Memory B cell (primary cell): ENCODE results near the gene EXO5.
A peak's percentile ranks its signal among the peaks of the same experiment; 100 is the strongest.
"Not testable (repeated sequence)": the region's sequence is repeated elsewhere in the genome, so short reads cannot be mapped to it uniquely, and the experiment has no call there.

Experiments
- ATAC-seq: fragments of 150-1000 bp; cut with Tn5 transposase; 2 replicates; pipeline ENCODE4 v1.10.0; 2021; ENCODE audit warnings: low read depth, mild to moderate bottlenecking, moderate library complexity
- DNase-seq, 2 donors: peaks; one replicate each; pipeline ENCODE4 v3.0.0; 2022; ENCODE audit warnings: low spot score in 2 of 2
- H3K27ac Mint-ChIP-seq: one replicate; pipeline ENCODE4 v1.8.0; 2022; ENCODE audit warnings: mild to moderate bottlenecking, moderate library complexity, mixed read lengths
- H3K27me3 Mint-ChIP-seq: one replicate; pipeline ENCODE4 v1.8.0; 2022; ENCODE audit warnings: mixed read lengths
- H3K36me3 Mint-ChIP-seq: one replicate; pipeline ENCODE4 v1.8.0; 2022; ENCODE audit warnings: mild to moderate bottlenecking, mixed read lengths
- H3K4me1 Mint-ChIP-seq: one replicate; pipeline ENCODE4 v1.8.0; 2022; ENCODE audit warnings: mixed read lengths
- H3K4me3 Mint-ChIP-seq: one replicate; pipeline ENCODE4 v1.8.0; 2022; ENCODE audit warnings: mild to moderate bottlenecking, moderate library complexity, mixed read lengths
- H3K9me3 Mint-ChIP-seq: one replicate; pipeline ENCODE4 v1.8.0; 2022; ENCODE audit warnings: mixed read lengths

EXO5 gene

DNA sequence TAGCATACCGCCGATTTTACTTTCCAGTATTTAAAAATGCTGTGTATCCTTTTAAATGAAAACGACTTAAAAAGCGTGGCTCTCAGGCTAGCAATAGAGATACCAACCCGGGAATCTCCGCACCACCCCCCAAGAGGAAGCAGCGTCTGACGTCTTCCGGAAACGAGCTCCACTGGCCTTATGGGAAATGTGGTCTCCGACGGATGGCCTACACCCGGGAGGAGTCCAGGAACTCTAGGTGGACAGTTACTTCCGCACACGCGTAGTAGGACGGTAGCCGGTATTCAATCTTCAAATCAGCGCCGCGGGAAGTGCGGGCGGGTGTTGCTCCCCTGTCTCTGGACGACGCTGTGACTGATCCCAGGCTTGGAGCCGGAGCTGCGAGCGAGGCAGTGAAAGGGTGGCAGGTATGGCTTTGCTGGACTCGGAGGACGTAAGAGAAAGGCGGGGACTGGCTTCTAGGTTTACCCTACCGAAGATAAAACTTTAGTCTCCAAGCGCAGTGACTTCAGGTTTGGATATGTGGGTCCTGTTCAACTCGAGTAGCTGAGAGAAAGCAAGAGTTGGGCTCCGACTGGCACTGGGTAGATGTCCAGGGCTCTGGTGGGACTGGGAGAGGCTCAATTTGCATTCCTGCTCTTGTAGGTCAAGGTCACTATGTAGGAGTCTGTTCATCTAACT, 23.0 kb downstream of the EXO5 start, which contains the start of gene ZNF684:
Gene ZNF684 (plus strand): TSS at position 257 of the 681 bp plus-strand sequence. CDS start 1,530 bp downstream, outside the sequence.
- DNase-seq: peak; percentile 59 to 67
- H3K4me3 Mint-ChIP-seq: peak within 1 kb of the TSS; percentile 97
- peaks cover 3% of the 10 kb centered on the region for H3K36me3 Mint-ChIP-seq
- H3K9me3 Mint-ChIP-seq: peaks cover 6% of the 10 kb centered on the region
- peak; percentile 93 for ATAC-seq
- H3K27ac Mint-ChIP-seq: peak within 1 kb of the TSS; percentile 92
- peaks cover 13% of the 10 kb centered on the region for H3K4me1 Mint-ChIP-seq
- no peaks in the 10 kb centered on the region for H3K27me3 Mint-ChIP-seq

GRCh38 chr1:40532062-40532389, 23.5 kb downstream of the EXO5 start:
- DNase-seq (no peak), ATAC-seq (no peak)
- Mint-ChIP-seq H3K27ac (peak overlapping the region; percentile 92), H3K4me1 (peaks cover 13% of the 10 kb centered on the region), H3K36me3 (peaks cover 3% of the 10 kb centered on the region), H3K9me3 (peaks cover 6% of the 10 kb centered on the region), H3K4me3 (peak overlapping the region; percentile 97), H3K27me3 (no peaks in the 10 kb centered on the region)

- peaks cover 13% of the 10 kb centered on the region for H3K4me1 Mint-ChIP-seq
- H3K27ac Mint-ChIP-seq: no peak overlapping the region
- DNase-seq (peak in 1 of 2 donors; percentile 36), ATAC-seq (peak; percentile 54)
- H3K9me3 Mint-ChIP-seq: peaks cover 4% of the 10 kb centered on the region
- peaks cover 5% of the 10 kb centered on the region for H3K36me3 Mint-ChIP-seq
- no peaks in the 10 kb centered on the region for H3K27me3 Mint-ChIP-seq
- H3K4me3 Mint-ChIP-seq: peak overlapping the region; percentile 43
Observed at GRCh38 chr1:40532844-40533424, 24.4 kb downstream of the EXO5 start.

- ATAC-seq (no peak), DNase-seq (no peak)
- Mint-ChIP-seq H3K9me3 (peaks cover 4% of the 10 kb centered on the region), H3K27ac (no peak overlapping the region), H3K4me3 (no peak overlapping the region), H3K27me3 (no peaks in the 10 kb centered on the region), H3K36me3 (peaks cover 8% of the 10 kb centered on the region), H3K4me1 (peaks cover 13% of the 10 kb centered on the region)
Observed at GRCh38 chr1:40534589-40534988, 26.0 kb downstream of the EXO5 start.

- Mint-ChIP-seq H3K4me3 (no peak overlapping the region), H3K27ac (no peak overlapping the region), H3K36me3 (peaks cover 9% of the 10 kb centered on the region), H3K4me1 (peaks cover 13% of the 10 kb centered on the region), H3K9me3 (peaks cover 4% of the 10 kb centered on the region), H3K27me3 (no peaks in the 10 kb centered on the region)
- ATAC-seq: no peak
- no peak for DNase-seq
Observed at GRCh38 chr1:40535732-40536131, 27.2 kb downstream of the EXO5 start.

DNA sequence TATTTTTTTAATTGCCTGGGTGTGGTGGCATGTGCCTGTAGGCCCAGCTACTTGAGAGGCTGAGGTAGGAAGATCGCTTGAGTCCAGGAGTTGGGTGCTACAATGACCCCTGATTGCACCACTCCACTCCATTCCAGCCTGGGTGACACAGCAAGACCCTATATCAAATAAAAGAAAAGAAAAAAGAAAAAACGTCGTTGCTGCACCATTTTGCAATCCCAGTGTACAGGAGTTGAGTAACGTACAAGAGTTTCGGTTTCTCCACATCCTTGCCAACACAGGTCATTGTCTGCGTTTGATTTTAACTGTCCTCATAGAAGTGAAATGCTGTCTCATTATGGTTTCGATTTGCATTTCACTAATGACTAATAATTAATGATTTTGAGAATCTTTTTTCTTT, 30.8 kb downstream of the EXO5 start:
- H3K27me3 Mint-ChIP-seq: no peaks in the 10 kb centered on the region
- H3K4me1 Mint-ChIP-seq: no peaks in the 10 kb centered on the region
- ATAC-seq (no peak), DNase-seq (no peak)
- peaks cover 30% of the 10 kb centered on the region for H3K36me3 Mint-ChIP-seq
- peaks cover 2% of the 10 kb centered on the region for H3K9me3 Mint-ChIP-seq
- H3K4me3 Mint-ChIP-seq: no peak overlapping the region
- H3K27ac Mint-ChIP-seq: no peak overlapping the region

DNA sequence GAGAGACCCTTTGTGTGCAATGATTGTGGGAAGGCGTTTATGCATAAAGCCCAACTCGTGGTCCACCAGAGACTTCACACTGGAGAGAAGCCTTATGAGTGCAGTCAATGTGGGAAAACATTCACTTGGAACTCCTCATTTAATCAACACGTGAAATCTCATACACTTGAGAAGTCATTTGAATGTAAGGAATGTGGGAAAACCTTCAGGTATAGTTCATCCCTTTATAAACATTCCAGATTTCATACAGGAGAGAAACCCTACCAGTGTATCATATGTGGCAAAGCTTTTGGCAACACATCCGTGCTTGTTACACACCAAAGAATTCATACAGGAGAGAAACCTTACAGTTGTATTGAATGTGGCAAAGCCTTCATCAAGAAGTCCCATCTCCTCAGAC, 38.4 kb downstream of the EXO5 start:
- Mint-ChIP-seq H3K9me3 (peaks cover 18% of the 10 kb centered on the region), H3K36me3 (peaks cover 40% of the 10 kb centered on the region)

GRCh38 chr1:40553017-40553416, 44.5 kb downstream of the EXO5 start:
- Mint-ChIP-seq H3K4me3 (no peak overlapping the region), H3K36me3 (peaks cover 3% of the 10 kb centered on the region), H3K4me1 (no peaks in the 10 kb centered on the region), H3K9me3 (no peaks in the 10 kb centered on the region), H3K27ac (no peak overlapping the region), H3K27me3 (no peaks in the 10 kb centered on the region)
- ATAC-seq (no peak), DNase-seq (no peak)

More for the DNA sequence above, 38.4 kb downstream of the EXO5 start:
- H3K27ac Mint-ChIP-seq: no peak overlapping the region
- no peak for ATAC-seq
- no peak overlapping the region for H3K4me3 Mint-ChIP-seq
- no peak for DNase-seq
- H3K27me3 Mint-ChIP-seq: no peaks in the 10 kb centered on the region
- no peaks in the 10 kb centered on the region for H3K4me1 Mint-ChIP-seq

GRCh38 chr1:40554807-40555206, 46.2 kb downstream of the EXO5 start:
- not testable (repeated sequence) for H3K27ac Mint-ChIP-seq, H3K27me3 Mint-ChIP-seq, H3K9me3 Mint-ChIP-seq, H3K4me3 Mint-ChIP-seq, H3K4me1 Mint-ChIP-seq, ATAC-seq, H3K36me3 Mint-ChIP-seq, DNase-seq

- Mint-ChIP-seq H3K27me3 (peaks cover 2% of the 10 kb centered on the region), H3K9me3 (no peaks in the 10 kb centered on the region), H3K27ac (no peak overlapping the region), H3K36me3 (no peaks in the 10 kb centered on the region), H3K4me1 (no peaks in the 10 kb centered on the region), H3K4me3 (no peak overlapping the region)
- DNase-seq (no peak), ATAC-seq (no peak)
Observed at GRCh38 chr1:40556121-40556520, 47.6 kb downstream of the EXO5 start.

- not testable (repeated sequence) for H3K27me3 Mint-ChIP-seq, H3K9me3 Mint-ChIP-seq, ATAC-seq, DNase-seq, H3K36me3 Mint-ChIP-seq, H3K27ac Mint-ChIP-seq, H3K4me3 Mint-ChIP-seq, H3K4me1 Mint-ChIP-seq
Observed at GRCh38 chr1:40558241-40558640, 49.7 kb downstream of the EXO5 start.

DNA sequence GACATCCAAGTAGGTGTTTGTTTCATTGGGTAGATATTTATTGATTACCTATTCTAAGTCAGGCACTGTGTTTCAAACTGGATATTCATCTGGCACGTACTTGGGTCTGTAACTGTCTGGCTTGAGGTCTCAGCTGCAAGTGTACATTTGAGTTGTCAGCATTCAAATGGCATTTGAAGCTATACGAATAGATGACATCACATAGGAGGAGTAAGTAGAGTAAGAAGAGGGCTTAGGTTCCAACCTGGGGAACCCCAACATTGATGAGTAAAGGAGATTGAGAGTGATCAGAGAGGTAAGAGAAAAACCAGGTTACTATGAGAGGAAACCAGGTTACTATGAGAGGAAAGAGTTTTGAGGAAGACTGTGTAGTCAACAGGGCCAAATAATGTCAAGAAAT, 53.6 kb downstream of the EXO5 start:
- Mint-ChIP-seq H3K9me3 (peaks cover 3% of the 10 kb centered on the region), H3K4me3 (no peak overlapping the region), H3K4me1 (no peaks in the 10 kb centered on the region), H3K27me3 (peaks cover 20% of the 10 kb centered on the region), H3K27ac (no peak overlapping the region), H3K36me3 (peaks cover 4% of the 10 kb centered on the region)
- ATAC-seq (no peak), DNase-seq (no peak)

DNA sequence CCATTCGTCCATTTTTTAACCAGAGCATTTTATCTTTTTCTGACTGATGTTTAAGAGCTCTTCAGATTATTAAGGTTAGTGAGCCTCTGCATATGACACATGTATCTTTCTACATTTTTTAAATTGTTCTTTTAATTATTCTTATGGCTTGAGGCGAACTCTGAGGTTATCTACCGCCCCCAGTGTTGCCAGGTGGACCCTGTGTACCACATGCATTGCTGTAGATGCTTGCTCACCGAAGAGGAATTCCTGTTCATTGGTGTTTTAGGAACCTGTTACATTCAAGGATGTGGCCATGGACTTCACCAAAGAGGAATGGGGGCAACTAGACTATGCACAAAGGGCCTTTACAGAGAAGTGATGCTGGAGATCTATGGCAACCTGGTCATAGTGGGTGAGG, 54.7 kb downstream of the EXO5 start:
- H3K4me1 Mint-ChIP-seq: no peaks in the 10 kb centered on the region
- DNase-seq (no peak), ATAC-seq (no peak)
- peaks cover 4% of the 10 kb centered on the region for H3K36me3 Mint-ChIP-seq
- peaks cover 20% of the 10 kb centered on the region for H3K27me3 Mint-ChIP-seq
- peaks cover 3% of the 10 kb centered on the region for H3K9me3 Mint-ChIP-seq
- no peak overlapping the region for H3K4me3 Mint-ChIP-seq
- H3K27ac Mint-ChIP-seq: no peak overlapping the region

DNA sequence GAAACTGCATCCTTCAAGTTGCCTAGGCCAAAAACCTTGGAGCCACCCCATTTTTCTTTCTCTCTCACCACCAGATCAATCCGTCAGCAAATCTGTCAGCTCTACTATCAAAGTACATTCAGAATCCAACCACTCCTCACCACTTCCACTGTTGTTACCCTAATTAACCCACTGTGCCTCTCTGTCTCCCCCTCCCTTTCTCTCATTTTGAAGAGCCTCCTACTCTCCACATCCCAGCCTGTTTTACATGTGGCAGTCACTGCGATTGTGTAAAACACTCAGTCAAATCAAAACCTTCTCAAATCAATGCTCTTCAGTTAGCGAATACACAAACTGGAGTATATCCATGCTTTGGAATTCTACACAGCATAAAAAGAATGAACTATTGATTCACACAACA, 55.9 kb downstream of the EXO5 start:
- Mint-ChIP-seq H3K4me1 (no peaks in the 10 kb centered on the region), H3K9me3 (peaks cover 3% of the 10 kb centered on the region), H3K27ac (no peak overlapping the region), H3K36me3 (peaks cover 4% of the 10 kb centered on the region), H3K4me3 (no peak overlapping the region), H3K27me3 (peaks cover 20% of the 10 kb centered on the region)
- DNase-seq (no peak), ATAC-seq (no peak)

DNA sequence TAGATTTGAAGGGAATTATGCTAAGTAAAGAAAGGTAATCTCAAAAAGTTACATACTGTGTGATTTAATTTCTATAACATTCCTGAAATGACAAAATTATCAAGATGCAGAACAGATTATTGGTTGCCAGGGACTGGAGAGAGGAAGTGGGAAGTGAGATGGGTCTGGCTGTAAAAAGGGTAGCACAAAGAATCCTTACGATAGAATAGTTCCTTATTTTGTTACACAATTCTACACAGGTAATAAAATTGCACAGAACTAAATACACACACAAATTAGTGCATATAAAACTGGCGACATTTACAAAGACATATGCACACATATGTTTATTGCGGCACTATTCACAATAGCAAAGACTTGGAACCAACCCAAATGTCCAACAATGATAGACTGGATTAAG, 56.3 kb downstream of the EXO5 start:
- H3K27ac Mint-ChIP-seq: no peak overlapping the region
- peaks cover 4% of the 10 kb centered on the region for H3K36me3 Mint-ChIP-seq
- no peaks in the 10 kb centered on the region for H3K4me1 Mint-ChIP-seq
- no peak overlapping the region for H3K4me3 Mint-ChIP-seq
- H3K9me3 Mint-ChIP-seq: peaks cover 3% of the 10 kb centered on the region
- H3K27me3 Mint-ChIP-seq: peaks cover 20% of the 10 kb centered on the region
- no peak for ATAC-seq
- no peak for DNase-seq
